Caco-2 (cell line): ENCODE data around the gene CEP83. TPM values are rescaled to one million over a fixed set of nuclear protein-coding genes. Genes with fewer than 3 reads are reported as not detected.

Source experiments
- BruUV-seq: library from RNA; stranded (reverse); fragments of 400-500 nt; replicated peaks from 2 replicates; lab custom pipeline; 2021; lab: Mats Ljungman, UMichigan
- CTCF ChIA-PET: fragments of 300-600 bp; sonication (Branson Sonifier 250); formaldehyde crosslinking; loops from one replicate; lab custom pipeline; 2022; ENCODE audit warnings: antibody characterized with exemption; lab: Charles Lee
- POLR2A ChIA-PET: fragments of 300-600 bp; sonication (Branson Sonifier 250); formaldehyde crosslinking; loops from one replicate; lab custom pipeline; 2022; ENCODE audit warnings: antibody characterized with exemption; lab: Charles Lee
- DNase-seq, 2 experiments: peaks; one replicate each; pipeline versions ENCODE4 v3.0.0 to v3.0.0-alpha.2; 2020 to 2022
- H3K27me3 ChIP-seq: replicated peaks from 2 replicates; pipeline ENCODE4 v1.6.0; 2011; ENCODE audit warnings: low read length; ENCODE audit not compliant: control insufficient read depth, insufficient read depth
- H3K36me3 ChIP-seq: 2 replicates; pipeline ENCODE4 v1.5.1; 2011; ENCODE audit warnings: low read length; ENCODE audit not compliant: control insufficient read depth, insufficient read depth
- H3K4me1 ChIP-seq: fragments of 250-450 bp; sonication (Bioruptor Pico); 2 replicates; pipeline ENCODE4 v1.5.1; 2020; ENCODE audit warnings: mild to moderate bottlenecking
- H3K4me3 ChIP-seq: 2 replicates; pipeline ENCODE4 v1.5.1; 2011; ENCODE audit warnings: low read depth, mild to moderate bottlenecking, control low read depth, low read length
- H3K9me3 ChIP-seq: fragments of 250-450 bp; sonication (Bioruptor Pico); 2 replicates; pipeline ENCODE4 v1.5.1; 2020; ENCODE audit warnings: mild to moderate bottlenecking, moderate library complexity
- H3K27ac Mint-ChIP-seq: one replicate; pipeline ENCODE4 v1.8.0; 2022; ENCODE audit warnings: mixed read lengths; ENCODE audit not compliant: unreplicated experiment
- H3K27me3 Mint-ChIP-seq: one replicate; pipeline ENCODE4 v1.8.0; 2022; ENCODE audit warnings: mixed read lengths; ENCODE audit not compliant: insufficient read depth, unreplicated experiment
- H3K36me3 Mint-ChIP-seq: one replicate; pipeline ENCODE4 v1.8.0; 2022; ENCODE audit warnings: mild to moderate bottlenecking, mixed read lengths; ENCODE audit not compliant: insufficient read depth, unreplicated experiment
- H3K4me1 Mint-ChIP-seq: one replicate; pipeline ENCODE4 v1.8.0; 2022; ENCODE audit warnings: low read depth, mixed read lengths; ENCODE audit not compliant: unreplicated experiment
- H3K4me3 Mint-ChIP-seq: one replicate; pipeline ENCODE4 v1.8.0; 2022; ENCODE audit warnings: mild to moderate bottlenecking, moderate library complexity, mixed read lengths; ENCODE audit not compliant: unreplicated experiment
- H3K9me3 Mint-ChIP-seq: one replicate; pipeline ENCODE4 v1.8.0; 2022; ENCODE audit warnings: mixed read lengths; ENCODE audit not compliant: unreplicated experiment
- CTCF ChIP-seq, 2 experiments: fragments of 200-600 bp in 1 of 2; IDR thresholded peaks; 1 replicate in 1 of 2; 2 replicates in 1 of 2; pipeline versions ENCODE4 v1.5.1 to v1.8.0; 2011 to 2022; ENCODE audit warnings: antibody characterized with exemption in 1 of 2, control low read depth in 1 of 2, inconsistent platforms in 1 of 2, low read depth in 1 of 2, low read length in 1 of 2, mild to moderate bottlenecking in 1 of 2, moderate library complexity in 1 of 2; ENCODE audit not compliant: insufficient read depth in 1 of 2, severe bottlenecking in 1 of 2, unreplicated experiment in 1 of 2
- intact Hi-C: fragments of 100-400 bp; cut with micrococcal nuclease; formaldehyde crosslinking; loops from one replicate; pipeline ENCODE4 v1.10.0; 2022; ENCODE audit not compliant: unreplicated experiment
- total RNA-seq: library from RNA; stranded (reverse); gene quantifications from 2 replicates; pipeline ENCODE4 v1.2.3, GENCODE V29; 2022

Gene CEP83
- total RNA-seq, 1 experiment from 2014 or later, result 23.3 TPM

- CTCF ChIA-PET, result interaction anchor here (0.9 to 1.4 kb wide), 4 partner anchors 105 to 300 kb away, joined by 3 to 4 read pairs (median 3); no protein-coding TSS in a partner anchor
- no TSS peak for BruUV-seq
- Histone ChIP-seq H3K9me3 (peaks cover 26% of the 10 kb centered on the region), H3K4me1 (peaks cover 34% of the 10 kb centered on the region), H3K36me3 (peaks cover 1% of the 10 kb centered on the region; the same call in 1 of the 2 replicates), H3K27me3 (no peaks in the 10 kb centered on the region), H3K4me3 (no peak overlapping the region)
- peaks cover 25% of the 10 kb centered on the region for H3K4me1 Mint-ChIP-seq
- H3K36me3 Mint-ChIP-seq, result peaks cover 8% of the 10 kb centered on the region
- H3K4me3 Mint-ChIP-seq, result peak overlapping the region; percentile 23
- no peaks in the 10 kb centered on the region for H3K27me3 Mint-ChIP-seq
- H3K27ac Mint-ChIP-seq, result peak overlapping the region; percentile 29
- peaks cover 42% of the 10 kb centered on the region for H3K9me3 Mint-ChIP-seq
- TF ChIP-seq CTCF (IDR thresholded peaks at IDR 0.05; ENCODE audit: insufficient read depth in 1 of 2, low read depth in 1 of 2, low read length in 1 of 2, severe bottlenecking in 1 of 2, unreplicated experiment in 1 of 2), result no peak
- no peak for DNase-seq
- intact Hi-C loops, result loop anchor here (1.0 to 2.0 kb wide), 3 partner anchors 105 to 300 kb away; no protein-coding TSS in a partner anchor
- POLR2A ChIA-PET, result no interaction called here
These were observed 25.5 kb downstream of the CEP83 start for GRCh38 chr12:94434171-94434570.

GRCh38 chr12:94433744-94434143 is 25.9 kb downstream of the CEP83 start:
- Histone ChIP-seq H3K4me3 (no peak overlapping the region), H3K9me3 (peaks cover 23% of the 10 kb centered on the region)
- POLR2A ChIA-PET, result no interaction called here

GRCh38 chr12:94430304-94430703 is 29.4 kb downstream of the CEP83 start:
- no peaks in the 10 kb centered on the region for H3K27me3 Mint-ChIP-seq
- no peaks in the 10 kb centered on the region for H3K27me3 ChIP-seq
- H3K4me1 Mint-ChIP-seq, result peaks cover 27% of the 10 kb centered on the region
- H3K9me3 Mint-ChIP-seq, result peaks cover 45% of the 10 kb centered on the region
- H3K36me3 Mint-ChIP-seq, result peaks cover 9% of the 10 kb centered on the region
- no peak overlapping the region for H3K27ac Mint-ChIP-seq
- no peak overlapping the region for H3K4me3 Mint-ChIP-seq
- no peak overlapping the region for H3K4me3 ChIP-seq
- TF ChIP-seq CTCF (IDR thresholded peaks at IDR 0.05; ENCODE audit: insufficient read depth in 1 of 2, low read depth in 1 of 2, low read length in 1 of 2, severe bottlenecking in 1 of 2, unreplicated experiment in 1 of 2), result no peak
- peaks cover 28% of the 10 kb centered on the region for H3K4me1 ChIP-seq
- peaks cover 1% of the 10 kb centered on the region; the same call in 1 of the 2 replicates for H3K36me3 ChIP-seq
- intact Hi-C loops, result no loop called here
- POLR2A ChIA-PET, result no interaction called here
- peaks cover 13% of the 10 kb centered on the region for H3K9me3 ChIP-seq
- CTCF ChIA-PET, result no interaction called here
- BruUV-seq, result no TSS peak
- DNase-seq, result no peak

More at GRCh38 chr12:94433744-94434143, 25.9 kb downstream of the CEP83 start:
- peaks cover 38% of the 10 kb centered on the region for H3K9me3 Mint-ChIP-seq
- H3K27ac Mint-ChIP-seq, result peak overlapping the region; percentile 29
- H3K4me1 ChIP-seq, result peaks cover 32% of the 10 kb centered on the region
- H3K27me3 ChIP-seq, result no peaks in the 10 kb centered on the region
- peaks cover 1% of the 10 kb centered on the region; the same call in 1 of the 2 replicates for H3K36me3 ChIP-seq
- peak in 1 of 2 experiments; percentile 57 for DNase-seq
- intact Hi-C loops, result loop anchor here (1.0 to 2.0 kb wide), 3 partner anchors 104 to 299 kb away; no protein-coding TSS in a partner anchor
- no TSS peak for BruUV-seq
- TF ChIP-seq CTCF (IDR thresholded peaks at IDR 0.05; ENCODE audit: insufficient read depth in 1 of 2, low read depth in 1 of 2, low read length in 1 of 2, severe bottlenecking in 1 of 2, unreplicated experiment in 1 of 2), result no peak
- H3K27me3 Mint-ChIP-seq, result no peaks in the 10 kb centered on the region
- peaks cover 21% of the 10 kb centered on the region for H3K4me1 Mint-ChIP-seq
- CTCF ChIA-PET, result interaction anchor here (0.9 to 1.4 kb wide), 4 partner anchors 104 to 299 kb away, joined by 3 to 4 read pairs (median 3); no protein-coding TSS in a partner anchor
- H3K36me3 Mint-ChIP-seq, result peaks cover 9% of the 10 kb centered on the region
- H3K4me3 Mint-ChIP-seq, result peak overlapping the region; percentile 23
